ENCODE measurements around the gene TMEM141.

- TF ChIP-seq CTCF (conservative IDR thresholded peaks at IDR 0.05) (no peak), ZFX (IDR thresholded peaks at IDR 0.05) (no peak)
Measured at GRCh38 chr9:136803551-136804508, 12.7 kb downstream of the TMEM141 start.
